GM18520 (cell line): ENCODE data around the gene LAD1.
A peak's percentile ranks its signal among the peaks of the same experiment; 100 is the strongest.

Experiments
- ATAC-seq: cut with Tn5 transposase; IDR thresholded peaks from one replicate; pipeline ENCODE4 v1.9.1; 2021; ENCODE audit not compliant: unreplicated experiment

Gene LAD1

GRCh38 chr1:201393076-201393475 is 6.0 kb downstream of the LAD1 start:
- ATAC-seq: no peak

GRCh38 chr1:201391651-201392511 is 7.2 kb downstream of the LAD1 start:
- no peak for ATAC-seq

- no peak for ATAC-seq
Observed at GRCh38 chr1:201391225-201391624, 7.9 kb downstream of the LAD1 start.

GRCh38 chr1:201389051-201389450 is 10.1 kb downstream of the LAD1 start:
- no peak for ATAC-seq

DNA sequence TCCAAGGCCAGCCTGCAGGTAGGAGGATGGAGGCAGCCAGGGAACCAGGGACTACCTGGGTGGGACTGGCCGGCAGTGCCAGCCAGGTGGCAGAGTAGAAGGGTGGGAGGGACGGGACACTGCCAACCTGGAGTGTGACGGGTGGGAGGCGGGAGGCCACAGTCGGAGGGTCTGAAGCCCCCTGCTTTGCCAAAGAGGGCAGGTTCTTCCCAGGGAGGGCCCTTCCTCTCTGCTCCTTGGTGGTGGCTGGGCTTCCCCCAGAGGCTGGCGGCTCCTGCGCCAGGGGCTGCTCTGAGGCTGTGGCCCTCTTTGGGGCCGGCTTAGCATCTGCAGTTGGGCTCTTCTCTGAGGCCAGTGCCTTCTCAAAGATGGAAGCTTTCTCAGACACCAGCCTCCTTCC is 12.9 kb downstream of the LAD1 start:
- ATAC-seq: no peak

- peak; percentile 45 for ATAC-seq
Observed at GRCh38 chr1:201385299-201385891, 13.7 kb downstream of the LAD1 start.

DNA sequence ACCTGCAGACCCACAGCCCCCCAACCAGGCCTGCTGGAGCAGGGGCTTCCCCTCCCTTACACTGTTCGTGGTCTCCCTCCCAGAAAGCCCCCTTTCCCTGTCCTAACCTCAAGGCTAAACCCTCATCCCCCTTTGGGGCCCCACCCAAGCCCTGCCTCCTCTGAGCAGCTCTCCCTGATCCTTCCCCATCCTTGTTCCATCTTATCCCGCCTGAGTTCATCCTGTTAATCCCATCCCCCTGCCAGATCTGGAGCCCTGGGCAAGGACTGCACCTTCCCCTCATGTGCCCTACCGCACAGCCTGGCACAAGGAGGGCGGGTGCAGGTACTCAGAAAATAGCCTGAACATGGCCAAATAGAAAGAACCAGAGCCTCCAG is 14.7 kb downstream of the LAD1 start:
- no peak for ATAC-seq

DNA sequence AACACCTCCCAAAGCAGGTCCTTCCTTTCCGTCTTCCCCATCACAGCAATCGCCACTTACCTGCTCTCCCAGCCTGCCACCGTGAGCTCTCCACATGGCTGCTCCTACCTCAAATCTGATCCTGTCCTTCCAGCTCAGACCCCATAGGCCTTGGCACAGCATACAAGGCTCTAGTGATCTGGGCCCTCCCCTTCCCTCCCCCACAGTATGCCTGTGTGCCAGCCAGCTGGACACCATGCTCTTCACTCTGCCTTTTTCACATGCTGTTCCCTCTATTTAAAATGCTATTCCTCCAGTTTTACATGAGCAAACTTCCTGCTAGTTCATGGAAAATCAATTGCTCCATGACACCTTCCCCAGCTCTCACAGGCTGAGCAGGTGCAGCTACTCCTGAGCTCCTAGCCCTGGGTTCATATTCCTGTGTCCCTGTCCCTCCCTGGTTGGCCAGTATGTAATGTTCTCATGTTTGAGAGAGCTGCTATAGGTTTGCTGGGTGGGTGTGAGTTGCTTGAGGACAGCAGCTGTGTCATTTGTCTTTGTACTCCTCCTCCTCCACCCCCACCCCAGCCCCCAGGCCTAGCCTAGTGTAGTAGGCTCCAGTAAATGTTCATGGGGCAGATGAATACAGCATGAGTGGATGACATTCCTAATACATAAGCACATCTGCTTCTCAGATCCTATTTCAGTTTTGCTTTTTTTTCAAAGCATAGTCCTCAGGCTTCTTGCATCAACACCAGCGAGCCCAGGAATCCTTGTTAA is 15.3 kb downstream of the LAD1 start:
- no peak for ATAC-seq

DNA sequence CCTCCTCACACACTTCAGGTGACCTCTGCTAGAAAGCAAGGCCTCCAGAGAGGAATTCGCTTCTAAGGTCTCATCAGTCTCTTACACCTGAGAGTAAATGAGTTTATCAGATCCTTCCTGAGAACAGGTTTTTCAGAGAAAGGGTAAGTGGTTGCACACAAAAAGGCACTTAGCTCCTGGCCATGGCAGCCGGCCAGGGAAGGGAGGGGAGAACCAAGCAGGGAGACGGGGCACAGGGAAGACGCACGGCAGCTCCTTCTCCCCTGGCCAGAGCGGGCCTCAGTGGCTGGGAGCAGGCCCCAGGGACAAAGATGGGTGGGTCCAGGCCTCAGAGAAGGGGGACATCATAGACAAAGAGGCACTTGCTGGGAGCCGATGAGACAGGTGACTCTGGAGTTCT is 18.0 kb downstream of the LAD1 start:
- ATAC-seq: no peak

GRCh38 chr1:201379733-201380242 is 19.3 kb downstream of the LAD1 start:
- no peak for ATAC-seq

DNA sequence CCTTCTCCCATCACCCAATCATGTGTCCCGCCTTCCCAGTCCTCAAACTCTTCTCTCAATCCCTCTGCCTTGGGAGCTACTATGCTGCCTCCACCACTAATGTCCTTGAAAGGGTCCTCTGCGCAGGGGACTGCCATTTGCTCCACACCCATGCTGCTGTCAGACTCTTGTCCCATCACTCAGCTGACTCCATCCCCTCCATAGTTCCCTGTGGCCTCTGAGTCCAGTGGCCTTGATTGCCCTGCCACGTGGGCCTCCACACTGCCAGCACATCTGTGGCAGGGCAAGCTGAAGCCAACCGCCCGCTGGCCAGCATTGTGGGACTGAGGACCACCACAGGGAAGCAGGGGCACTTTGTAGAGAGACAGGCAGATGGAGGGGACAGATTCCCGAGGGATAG is 20.3 kb downstream of the LAD1 start:
- no peak for ATAC-seq

DNA sequence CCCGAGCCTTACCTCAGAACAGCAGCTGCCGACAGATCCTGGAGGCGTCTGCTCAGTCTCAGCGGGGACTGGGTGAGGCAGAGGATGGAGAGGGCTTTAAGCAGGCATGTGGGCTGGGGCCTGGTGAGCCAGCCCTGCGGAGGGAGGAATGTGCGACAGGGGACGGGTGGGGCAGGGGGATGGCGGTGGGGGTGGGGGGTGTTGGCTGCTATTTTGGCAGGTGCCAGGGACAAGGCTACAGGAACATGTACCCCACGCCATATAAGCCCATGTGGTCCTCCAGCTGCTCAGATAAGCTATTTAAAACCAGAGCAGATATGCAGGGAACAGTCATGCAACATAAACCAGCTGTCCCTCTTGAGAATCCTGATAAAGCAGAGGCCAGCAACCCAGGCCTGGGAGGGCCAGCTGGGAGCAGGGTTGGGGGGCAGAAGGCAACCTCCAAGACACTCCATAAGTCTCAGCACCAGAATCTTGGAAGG is 21.5 kb downstream of the LAD1 start, which contains the start of gene TNNT2:
Gene TNNT2 (minus strand): TSS at position 70 of the 482 bp plus-strand sequence. CDS start 4,426 bp downstream, outside the sequence.
- no peak for ATAC-seq

- no peak for ATAC-seq
Observed at GRCh38 chr1:201376464-201377374, 22.4 kb downstream of the LAD1 start.

DNA sequence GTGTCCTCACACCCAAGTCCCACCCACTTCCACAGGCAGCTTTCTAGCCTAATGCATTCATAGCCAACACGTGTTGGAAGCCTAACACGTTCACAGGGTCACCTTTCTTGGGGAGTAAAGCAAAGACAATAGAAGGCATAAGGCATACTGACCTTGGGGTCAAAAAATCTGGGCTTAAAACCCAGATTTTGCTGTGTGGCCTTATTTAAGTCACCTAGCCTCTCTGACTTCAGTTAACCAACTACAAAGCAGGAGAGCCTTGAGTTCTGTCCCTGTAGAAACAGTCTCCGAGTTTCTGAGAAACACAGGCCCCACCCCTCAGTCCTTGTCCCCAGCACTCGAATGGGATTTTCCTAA is 23.0 kb downstream of the LAD1 start:
- ATAC-seq: no peak

DNA sequence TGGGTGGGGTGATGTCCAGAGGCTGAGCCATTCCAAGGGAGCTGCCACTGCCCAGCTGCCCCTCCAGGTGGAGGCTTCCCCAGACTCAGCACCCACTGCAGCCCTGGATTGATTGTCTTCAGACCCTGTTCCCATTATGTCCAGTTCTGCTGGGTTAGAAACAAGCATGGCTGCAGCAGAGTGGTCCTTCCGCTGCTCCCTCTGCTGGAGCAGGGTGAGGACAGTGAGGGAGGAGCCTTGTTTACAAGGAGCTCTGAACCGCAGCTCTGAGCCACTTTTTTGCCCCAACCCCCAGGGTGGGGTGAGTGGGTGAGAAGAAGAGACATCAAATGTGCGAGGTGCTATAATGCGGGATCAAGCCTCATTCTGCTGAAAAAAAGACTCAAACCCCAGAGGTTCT is 24.0 kb downstream of the LAD1 start:
- ATAC-seq: no peak

- no peak for ATAC-seq
Observed at GRCh38 chr1:201374364-201374763, 24.8 kb downstream of the LAD1 start.

DNA sequence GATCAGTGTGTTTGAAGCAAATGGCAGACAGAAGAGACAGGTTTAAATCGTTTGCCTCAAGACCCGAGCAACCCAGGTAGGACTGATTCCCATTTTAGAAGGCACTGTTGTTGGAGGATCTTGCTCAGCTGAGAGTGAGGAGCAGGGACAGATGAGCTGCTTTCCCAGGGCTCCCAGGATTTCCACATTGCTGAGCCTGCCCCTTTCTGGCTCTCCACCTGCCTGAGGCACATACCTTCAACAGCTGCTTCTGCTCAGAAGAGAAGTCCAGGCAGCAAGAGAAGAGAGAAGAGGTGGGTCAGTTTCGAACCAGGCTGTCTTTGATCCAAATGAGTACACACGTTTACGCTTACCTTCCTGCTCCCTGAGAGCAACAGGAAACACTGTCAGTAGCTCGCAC is 27.3 kb downstream of the LAD1 start:
- no peak for ATAC-seq

DNA sequence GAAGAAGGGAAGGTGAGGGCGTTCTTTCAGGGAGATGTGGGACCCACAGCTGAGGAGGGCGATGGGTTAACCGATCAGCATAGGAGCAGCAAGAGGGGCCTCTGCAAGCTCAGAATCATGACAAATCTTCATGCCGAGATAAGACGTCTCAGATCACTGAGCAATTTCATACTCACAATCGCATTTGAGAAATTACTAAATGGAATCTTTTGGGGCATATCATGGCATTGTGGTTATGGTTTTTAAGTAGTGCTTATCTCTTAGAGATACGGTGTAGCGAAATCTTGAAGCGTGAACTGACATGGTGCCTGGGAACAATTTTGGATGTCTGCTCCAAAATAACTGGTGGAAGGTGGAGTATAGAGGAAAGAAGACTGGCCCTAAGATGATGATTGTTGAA is 27.8 kb downstream of the LAD1 start:
- ATAC-seq: no peak

DNA sequence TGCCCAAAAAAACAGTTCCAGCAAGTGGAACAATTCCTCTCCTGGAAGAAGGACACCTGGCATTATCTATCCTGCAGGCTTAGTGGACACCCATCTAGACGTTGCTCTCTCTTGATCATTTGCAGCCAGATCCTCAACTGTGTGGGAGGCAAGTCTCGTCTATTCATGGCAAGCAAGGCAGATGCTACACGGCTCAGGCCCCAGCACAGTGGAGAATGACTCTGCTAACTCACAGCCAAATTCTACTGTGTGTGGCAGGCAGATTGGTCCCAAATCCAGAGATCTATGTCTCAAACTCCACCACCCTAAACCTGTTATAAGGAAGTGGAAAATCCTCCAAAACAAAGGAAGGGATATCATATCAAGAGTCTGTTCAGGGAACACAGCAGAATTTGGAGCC is 28.6 kb downstream of the LAD1 start:
- no peak for ATAC-seq

- no peak for ATAC-seq
Observed at GRCh38 chr1:201369209-201369608, 29.9 kb downstream of the LAD1 start.

GRCh38 chr1:201366696-201367095 is 32.4 kb downstream of the LAD1 start:
- ATAC-seq: no peak
